HepG2 (cell line): ENCODE measurements around the gene NLRP2B. TPM values are rescaled to one million over a fixed set of nuclear protein-coding genes. Genes with fewer than 3 reads are reported as not detected.

Experiments used
- ATAC-seq: fragments of 200-7000 bp; cut with Tn5 transposase; 3 replicates; pipeline ENCODE4 v1.9.1; 2020; ENCODE audit warnings: mild to moderate bottlenecking, moderate library complexity
- BruUV-seq: library from RNA; stranded (reverse); fragments of 400-500 nt; replicated peaks from 2 replicates; lab custom pipeline; 2021; lab: Mats Ljungman, UMichigan
- CTCF ChIA-PET: fragments of 300-600 bp; formaldehyde crosslinking; extraction: SDS; loops from one replicate; lab custom pipeline; 2021; ENCODE audit warnings: low total read pairs, inconsistent platforms, low intra/inter-chr PET ratio; lab: Yijun Ruan, JAX
- POLR2A ChIA-PET: fragments of 350-600 bp; sonication (Branson Sonifier 250); formaldehyde crosslinking; loops from one replicate; lab custom pipeline; 2020; ENCODE audit warnings: antibody characterized with exemption, inconsistent platforms; lab: Yijun Ruan, JAX
- DNase-seq: peaks from one replicate; pipeline ENCODE4 v3.0.0-alpha.2; 2015; ENCODE audit warnings: low spot score
- FAIRE-seq: peaks from 3 replicates; lab custom pipeline; 2011; peaks lifted over from hg19 to GRCh38; lab: Jason Lieb, UNC
- H2AFZ ChIP-seq: one replicate; pipeline ENCODE4 v1.6.1; 2011; ENCODE audit warnings: low read length, inconsistent platforms
- H3K27ac ChIP-seq: fragments of 300-600 bp; 3 replicates; pipeline ENCODE4 v1.8.0; 2011; ENCODE audit warnings: mixed run types, mild to moderate bottlenecking, mixed read lengths, low read length, inconsistent platforms; ENCODE audit not compliant: insufficient read depth; ENCODE audit errors: extremely low read length
- H3K27me3 ChIP-seq, 2 experiments: fragments of 200-600 bp in 1 of 2; 2 replicates in 1 of 2; 3 replicates in 1 of 2; pipeline versions ENCODE4 v1.6.0 to v1.8.0; 2011; ENCODE audit warnings: low read length in 2 of 2, mild to moderate bottlenecking in 2 of 2, moderate library complexity in 2 of 2, inconsistent platforms in 1 of 2; ENCODE audit not compliant: insufficient read depth in 2 of 2, control insufficient read depth in 1 of 2
- H3K36me3 ChIP-seq, 2 experiments: fragments of 200-600 bp in 1 of 2; replicated peaks in 1 of 2; 2 replicates in 1 of 2; 3 replicates in 1 of 2; pipeline versions ENCODE4 v1.5.1 to v1.8.0; 2011; ENCODE audit warnings: low read length in 2 of 2, inconsistent platforms in 1 of 2; ENCODE audit not compliant: insufficient read depth in 2 of 2, control insufficient read depth in 1 of 2
- H3K4me1 ChIP-seq: 2 replicates; pipeline ENCODE4 v1.5.1; 2012; ENCODE audit warnings: low read length, inconsistent platforms; ENCODE audit not compliant: insufficient read depth
- H3K4me2 ChIP-seq: 2 replicates; pipeline ENCODE4 v1.6.0; 2011; ENCODE audit warnings: low read depth, low read length, inconsistent platforms
- H3K4me3 ChIP-seq, 3 experiments: fragments of 200-600 bp in 1 of 3; sonication (generic), shearing (Covaris generic) in 1 of 3; replicated peaks in 1 of 3; 2 replicates each; pipeline ENCODE4 v1.5.1; 2011 to 2016; ENCODE audit warnings: low read length in 3 of 3, inconsistent platforms in 2 of 3, low read depth in 2 of 3, mild to moderate bottlenecking in 2 of 3, control low read depth in 1 of 3, mixed read lengths in 1 of 3; ENCODE audit not compliant: insufficient read depth in 1 of 3
- H3K79me2 ChIP-seq: one replicate; pipeline ENCODE4 v1.6.1; 2011; ENCODE audit warnings: low read length, inconsistent platforms; ENCODE audit not compliant: insufficient read depth
- H3K9ac ChIP-seq: 2 replicates; pipeline ENCODE4 v1.6.0; 2011; ENCODE audit warnings: mild to moderate bottlenecking, low read depth, low read length, inconsistent platforms; ENCODE audit not compliant: insufficient read depth
- H3K9me3 ChIP-seq: 2 replicates; pipeline ENCODE4 v1.5.1; 2012; ENCODE audit warnings: mild to moderate bottlenecking, low read length
- H4K20me1 ChIP-seq: 2 replicates; pipeline ENCODE4 v1.6.0; 2011; ENCODE audit warnings: inconsistent platforms, mild to moderate bottlenecking, low read length, moderate library complexity; ENCODE audit not compliant: insufficient read depth
- EEA1 ChIP-seq: sonication (generic); formaldehyde crosslinking; IDR thresholded peaks from 2 replicates; pipeline ENCODE4 v1.5.1; 2020; ENCODE audit warnings: mild to moderate bottlenecking, missing genetic modification reagents, borderline replicate concordance
- ELF1 ChIP-seq: sonication (generic); formaldehyde crosslinking; IDR thresholded peaks from 2 replicates; pipeline ENCODE4 v1.4.0; 2020; ENCODE audit warnings: missing genetic modification reagents
- FOXM1 ChIP-seq: sonication (generic); formaldehyde crosslinking; IDR thresholded peaks from 2 replicates; pipeline ENCODE4 v1.5.0; 2020; ENCODE audit warnings: missing genetic modification reagents
- MTF2 ChIP-seq: sonication (generic); formaldehyde crosslinking; IDR thresholded peaks from 2 replicates; pipeline ENCODE4 v1.5.0; 2020; ENCODE audit warnings: missing genetic modification reagents, borderline replicate concordance
- PRPF4 ChIP-seq: fragments of 200-400 bp; formaldehyde crosslinking; IDR thresholded peaks from 2 replicates; pipeline ENCODE4 v1.6.1; 2016; ENCODE audit warnings: low read length, low read depth; ENCODE audit not compliant: poor library complexity, severe bottlenecking
- TEAD3 ChIP-seq: optimal IDR thresholded peaks from 2 replicates; pipeline ENCODE3; 2016; ENCODE audit warnings: borderline replicate concordance
- ZGPAT ChIP-seq: IDR thresholded peaks from 2 replicates; pipeline ENCODE4 v1.6.1; 2016; ENCODE audit warnings: mild to moderate bottlenecking
- ZNF337 ChIP-seq: sonication (generic); formaldehyde crosslinking; IDR thresholded peaks from 2 replicates; pipeline ENCODE4 v1.5.1; 2020; ENCODE audit warnings: missing genetic modification reagents, low read depth, mild to moderate bottlenecking, borderline replicate concordance
- ZNF557 ChIP-seq: sonication (generic); formaldehyde crosslinking; IDR thresholded peaks from 2 replicates; pipeline ENCODE4 v1.4.0; 2020; ENCODE audit warnings: missing genetic modification reagents
- ZNF660 ChIP-seq: sonication (generic); formaldehyde crosslinking; IDR thresholded peaks from 2 replicates; pipeline ENCODE4 v1.5.1; 2020; ENCODE audit warnings: mild to moderate bottlenecking, low read depth, missing genetic modification reagents, borderline replicate concordance
- ZNF737 ChIP-seq: sonication (generic); formaldehyde crosslinking; IDR thresholded peaks from 2 replicates; pipeline ENCODE4 v1.5.0; 2020; ENCODE audit warnings: missing genetic modification reagents, mild to moderate bottlenecking, borderline replicate concordance
- WGBS: methylation state at CpG from one replicate; pipeline ENCODE4 v1.1.6; 2017; ENCODE audit warnings: low lambda C conversion rate; 5-methylcytosine and 5-hydroxymethylcytosine counted together
- in situ Hi-C: cut with HindIII; loops from 2 replicates; pipeline ENCODE4 v1.10.0; 2017; ENCODE audit warnings: low pct_unique_long_range_greater_than_20kb; ENCODE audit not compliant: extremely low pct_ligation_motif_present
- intact Hi-C: fragments of 100-400 bp; cut with micrococcal nuclease; formaldehyde crosslinking; loops from one replicate; pipeline ENCODE4 v1.10.0; 2022; ENCODE audit not compliant: unreplicated experiment
- polyA plus RNA-seq, 8 experiments: library from polyadenylated mRNA; depleted of rRNA in 3 of 8; stranded (reverse) in 7 of 8; unstranded in 1 of 8; fragments of >200 nt; fragmentation: Illumina TruSeq in 4 of 8; extraction: Trizol in 4 of 8; gene quantifications; 2 replicates each; pipeline versions ENCODE4 v1.2.1 to v1.2.3, GENCODE V29; 2011 to 2016; ENCODE audit warnings: low read depth in 4 of 8, missing spikeins in 1 of 8, mixed read lengths in 1 of 8; ENCODE audit not compliant: insufficient read depth in 1 of 8
- total RNA-seq, 5 experiments: library from RNA; depleted of rRNA; stranded (reverse); fragments of >200 nt; fragmentation: Illumina TruSeq; extraction: Trizol; gene quantifications; 2 replicates each; pipeline ENCODE4 v1.2.3, GENCODE V29; 2016; ENCODE audit warnings: low read depth in 1 of 5
- TF ChIP-seq, protein P1 (sequence below): sonication (generic); formaldehyde crosslinking; IDR thresholded peaks from 2 replicates; pipeline ENCODE4 v1.9.0; 2022; ENCODE audit warnings: missing genetic modification reagents, mild to moderate bottlenecking, borderline replicate concordance
- TF ChIP-seq, protein P2 (sequence below): sonication (generic); formaldehyde crosslinking; IDR thresholded peaks from 2 replicates; pipeline ENCODE4 v1.8.1; 2023; ENCODE audit warnings: mild to moderate bottlenecking, inconsistent platforms, moderate library complexity, missing genetic modification reagents, borderline replicate concordance
- TF ChIP-seq, protein P3 (sequence below): sonication (generic); formaldehyde crosslinking; IDR thresholded peaks from 2 replicates; pipeline ENCODE4 v1.5.0; 2020; ENCODE audit warnings: missing genetic modification reagents
- TF ChIP-seq, protein P4 (sequence below): sonication (generic); formaldehyde crosslinking; IDR thresholded peaks from 2 replicates; pipeline ENCODE4 v1.4.0; 2020; ENCODE audit warnings: missing genetic modification reagents, borderline replicate concordance

The NLRP2B gene
- total and polyA plus RNA-seq, 2 of the 13 experiments (the other 11 are each of a cell fraction or from before 2014, with no cell fraction given) = not detected

DNA sequence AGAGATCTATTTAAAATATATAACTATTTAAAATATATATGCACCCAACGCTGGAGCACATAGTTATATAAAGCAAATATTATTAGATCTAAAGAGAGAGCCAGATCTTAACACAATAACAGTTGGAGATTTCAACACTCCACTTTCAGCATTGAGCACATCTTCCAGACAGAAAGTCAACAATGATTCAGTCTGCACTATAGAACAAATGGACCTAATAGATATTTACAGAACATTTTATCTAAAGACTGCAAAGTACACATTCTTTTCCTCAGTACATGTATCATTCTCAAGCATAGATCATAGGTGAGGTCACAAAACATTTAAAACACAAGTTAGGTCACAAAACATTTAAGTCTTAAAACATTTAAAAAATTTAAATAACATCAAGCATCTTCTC lies 36.4 kb downstream of the NLRP2B start:
- H3K9ac ChIP-seq = no peak overlapping the region
- H3K36me3 ChIP-seq = no peaks in the 10 kb centered on the region
- FAIRE-seq = no peak
- no peak overlapping the region for H2AFZ ChIP-seq
- peaks cover 46% of the 10 kb centered on the region for H3K4me1 ChIP-seq
- no peaks in the 10 kb centered on the region for H3K79me2 ChIP-seq
- DNase-seq = peak; percentile 80
- WGBS = 4% methylated on average over 1 of the region's 1 CpG
- H3K9me3 ChIP-seq = no peaks in the 10 kb centered on the region
- in situ Hi-C loops (loop anchor here (5.0 kb wide), 1 partner anchor 51 kb away; the partner anchor contains the start of gene ZXDB), intact Hi-C loops (no loop called here)
- no peak overlapping the region for H3K4me2 ChIP-seq
- H3K27ac ChIP-seq = no peak overlapping the region
- no peaks in the 10 kb centered on the region for H3K27me3 ChIP-seq
- ChIA-PET POLR2A (no interaction called here), CTCF (no interaction called here)
- no peaks in the 10 kb centered on the region for H4K20me1 ChIP-seq
- no TSS peak for BruUV-seq
- no peak overlapping the region for H3K4me3 ChIP-seq
- ATAC-seq = peak; percentile 68
- TF ChIP-seq PRPF4 = no peak
- no peak for TF ChIP-seq FOXM1 (CRISPR knock-in tag)
- TF ChIP-seq EEA1 (CRISPR knock-in tag) = no peak
- TF ChIP-seq ZNF737 (CRISPR knock-in tag) = no peak
- no peak for TF ChIP-seq ELF1
- no peak for TF ChIP-seq MTF2 (CRISPR knock-in tag)
- TF ChIP-seq ZGPAT (CRISPR knock-in tag) = no peak
- TF ChIP-seq, protein P1, sequence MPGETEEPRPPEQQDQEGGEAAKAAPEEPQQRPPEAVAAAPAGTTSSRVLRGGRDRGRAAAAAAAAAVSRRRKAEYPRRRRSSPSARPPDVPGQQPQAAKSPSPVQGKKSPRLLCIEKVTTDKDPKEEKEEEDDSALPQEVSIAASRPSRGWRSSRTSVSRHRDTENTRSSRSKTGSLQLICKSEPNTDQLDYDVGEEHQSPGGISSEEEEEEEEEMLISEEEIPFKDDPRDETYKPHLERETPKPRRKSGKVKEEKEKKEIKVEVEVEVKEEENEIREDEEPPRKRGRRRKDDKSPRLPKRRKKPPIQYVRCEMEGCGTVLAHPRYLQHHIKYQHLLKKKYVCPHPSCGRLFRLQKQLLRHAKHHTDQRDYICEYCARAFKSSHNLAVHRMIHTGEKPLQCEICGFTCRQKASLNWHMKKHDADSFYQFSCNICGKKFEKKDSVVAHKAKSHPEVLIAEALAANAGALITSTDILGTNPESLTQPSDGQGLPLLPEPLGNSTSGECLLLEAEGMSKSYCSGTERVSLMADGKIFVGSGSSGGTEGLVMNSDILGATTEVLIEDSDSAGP (CRISPR knock-in tag) = no peak
- no peak for TF ChIP-seq ZNF660
- TF ChIP-seq, protein P2, sequence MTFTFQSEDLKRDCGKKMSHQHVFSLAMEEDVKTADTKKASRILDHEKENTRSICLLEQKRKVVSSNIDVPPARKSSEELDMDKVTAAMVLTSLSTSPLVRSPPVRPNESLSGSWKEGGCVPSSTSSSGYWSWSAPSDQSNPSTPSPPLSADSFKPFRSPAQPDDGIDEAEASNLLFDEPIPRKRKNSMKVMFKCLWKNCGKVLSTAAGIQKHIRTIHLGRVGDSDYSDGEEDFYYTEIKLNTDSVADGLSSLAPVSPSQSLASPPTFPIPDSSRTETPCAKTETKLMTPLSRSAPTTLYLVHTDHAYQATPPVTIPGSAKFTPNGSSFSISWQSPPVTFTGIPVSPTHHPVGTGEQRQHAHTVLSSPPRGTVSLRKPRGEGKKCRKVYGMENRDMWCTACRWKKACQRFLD (CRISPR knock-in tag) = no peak
- TF ChIP-seq, protein P3, sequence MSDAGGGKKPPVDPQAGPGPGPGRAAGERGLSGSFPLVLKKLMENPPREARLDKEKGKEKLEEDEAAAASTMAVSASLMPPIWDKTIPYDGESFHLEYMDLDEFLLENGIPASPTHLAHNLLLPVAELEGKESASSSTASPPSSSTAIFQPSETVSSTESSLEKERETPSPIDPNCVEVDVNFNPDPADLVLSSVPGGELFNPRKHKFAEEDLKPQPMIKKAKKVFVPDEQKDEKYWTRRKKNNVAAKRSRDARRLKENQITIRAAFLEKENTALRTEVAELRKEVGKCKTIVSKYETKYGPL (CRISPR knock-in tag) = no peak
- no peak for TF ChIP-seq TEAD3 (CRISPR knock-in tag)
- TF ChIP-seq ZNF557 (CRISPR knock-in tag) = no peak
- TF ChIP-seq, protein P4, sequence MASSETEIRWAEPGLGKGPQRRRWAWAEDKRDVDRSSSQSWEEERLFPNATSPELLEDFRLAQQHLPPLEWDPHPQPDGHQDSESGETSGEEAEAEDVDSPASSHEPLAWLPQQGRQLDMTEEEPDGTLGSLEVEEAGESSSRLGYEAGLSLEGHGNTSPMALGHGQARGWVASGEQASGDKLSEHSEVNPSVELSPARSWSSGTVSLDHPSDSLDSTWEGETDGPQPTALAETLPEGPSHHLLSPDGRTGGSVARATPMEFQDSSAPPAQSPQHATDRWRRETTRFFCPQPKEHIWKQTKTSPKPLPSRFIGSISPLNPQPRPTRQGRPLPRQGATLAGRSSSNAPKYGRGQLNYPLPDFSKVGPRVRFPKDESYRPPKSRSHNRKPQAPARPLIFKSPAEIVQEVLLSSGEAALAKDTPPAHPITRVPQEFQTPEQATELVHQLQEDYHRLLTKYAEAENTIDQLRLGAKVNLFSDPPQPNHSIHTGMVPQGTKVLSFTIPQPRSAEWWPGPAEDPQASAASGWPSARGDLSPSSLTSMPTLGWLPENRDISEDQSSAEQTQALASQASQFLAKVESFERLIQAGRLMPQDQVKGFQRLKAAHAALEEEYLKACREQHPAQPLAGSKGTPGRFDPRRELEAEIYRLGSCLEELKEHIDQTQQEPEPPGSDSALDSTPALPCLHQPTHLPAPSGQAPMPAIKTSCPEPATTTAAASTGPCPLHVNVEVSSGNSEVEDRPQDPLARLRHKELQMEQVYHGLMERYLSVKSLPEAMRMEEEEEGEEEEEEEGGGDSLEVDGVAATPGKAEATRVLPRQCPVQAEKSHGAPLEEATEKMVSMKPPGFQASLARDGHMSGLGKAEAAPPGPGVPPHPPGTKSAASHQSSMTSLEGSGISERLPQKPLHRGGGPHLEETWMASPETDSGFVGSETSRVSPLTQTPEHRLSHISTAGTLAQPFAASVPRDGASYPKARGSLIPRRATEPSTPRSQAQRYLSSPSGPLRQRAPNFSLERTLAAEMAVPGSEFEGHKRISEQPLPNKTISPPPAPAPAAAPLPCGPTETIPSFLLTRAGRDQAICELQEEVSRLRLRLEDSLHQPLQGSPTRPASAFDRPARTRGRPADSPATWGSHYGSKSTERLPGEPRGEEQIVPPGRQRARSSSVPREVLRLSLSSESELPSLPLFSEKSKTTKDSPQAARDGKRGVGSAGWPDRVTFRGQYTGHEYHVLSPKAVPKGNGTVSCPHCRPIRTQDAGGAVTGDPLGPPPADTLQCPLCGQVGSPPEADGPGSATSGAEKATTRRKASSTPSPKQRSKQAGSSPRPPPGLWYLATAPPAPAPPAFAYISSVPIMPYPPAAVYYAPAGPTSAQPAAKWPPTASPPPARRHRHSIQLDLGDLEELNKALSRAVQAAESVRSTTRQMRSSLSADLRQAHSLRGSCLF (CRISPR knock-in tag) = no peak
- no peak for TF ChIP-seq ZNF337
